ENCODE data around the gene LRPAP1. TPM values are rescaled to one million over a fixed set of nuclear protein-coding genes. Genes with fewer than 3 reads are reported as not detected.

LRPAP1 gene
- total RNA-seq, 1 experiment from 2014 or later: 90.8 TPM

DNA sequence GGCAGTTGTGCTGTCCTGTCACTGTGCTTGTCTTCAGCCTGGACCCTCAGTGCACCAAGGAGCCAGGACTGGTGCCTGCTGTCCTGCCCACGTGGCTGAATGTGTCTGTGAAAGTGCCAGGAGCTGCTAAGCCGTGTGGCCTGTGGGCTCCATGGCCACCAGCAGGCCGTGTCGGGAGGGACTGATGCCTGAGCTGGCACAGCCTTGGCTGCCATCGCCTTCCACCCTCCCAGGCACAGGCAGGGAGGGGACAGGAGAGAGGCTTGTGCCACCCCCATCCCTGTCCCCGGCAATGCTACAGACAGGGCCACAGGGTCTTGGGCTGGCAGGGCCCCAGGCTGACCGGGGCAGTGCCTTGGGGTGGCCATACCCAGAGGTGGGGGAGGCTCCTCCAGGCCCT is 44.4 kb downstream of the LRPAP1 start (continued):
- TF ChIP-seq ESRRA (CRISPR knock-in tag; IDR thresholded peaks at IDR 0.05; ENCODE audit: borderline replicate concordance) (no peak), ZNF263 (CRISPR knock-in tag; IDR thresholded peaks at IDR 0.05; ENCODE audit: low read depth) (no peak), RORB (CRISPR knock-in tag; IDR thresholded peaks at IDR 0.05) (no peak)

DNA sequence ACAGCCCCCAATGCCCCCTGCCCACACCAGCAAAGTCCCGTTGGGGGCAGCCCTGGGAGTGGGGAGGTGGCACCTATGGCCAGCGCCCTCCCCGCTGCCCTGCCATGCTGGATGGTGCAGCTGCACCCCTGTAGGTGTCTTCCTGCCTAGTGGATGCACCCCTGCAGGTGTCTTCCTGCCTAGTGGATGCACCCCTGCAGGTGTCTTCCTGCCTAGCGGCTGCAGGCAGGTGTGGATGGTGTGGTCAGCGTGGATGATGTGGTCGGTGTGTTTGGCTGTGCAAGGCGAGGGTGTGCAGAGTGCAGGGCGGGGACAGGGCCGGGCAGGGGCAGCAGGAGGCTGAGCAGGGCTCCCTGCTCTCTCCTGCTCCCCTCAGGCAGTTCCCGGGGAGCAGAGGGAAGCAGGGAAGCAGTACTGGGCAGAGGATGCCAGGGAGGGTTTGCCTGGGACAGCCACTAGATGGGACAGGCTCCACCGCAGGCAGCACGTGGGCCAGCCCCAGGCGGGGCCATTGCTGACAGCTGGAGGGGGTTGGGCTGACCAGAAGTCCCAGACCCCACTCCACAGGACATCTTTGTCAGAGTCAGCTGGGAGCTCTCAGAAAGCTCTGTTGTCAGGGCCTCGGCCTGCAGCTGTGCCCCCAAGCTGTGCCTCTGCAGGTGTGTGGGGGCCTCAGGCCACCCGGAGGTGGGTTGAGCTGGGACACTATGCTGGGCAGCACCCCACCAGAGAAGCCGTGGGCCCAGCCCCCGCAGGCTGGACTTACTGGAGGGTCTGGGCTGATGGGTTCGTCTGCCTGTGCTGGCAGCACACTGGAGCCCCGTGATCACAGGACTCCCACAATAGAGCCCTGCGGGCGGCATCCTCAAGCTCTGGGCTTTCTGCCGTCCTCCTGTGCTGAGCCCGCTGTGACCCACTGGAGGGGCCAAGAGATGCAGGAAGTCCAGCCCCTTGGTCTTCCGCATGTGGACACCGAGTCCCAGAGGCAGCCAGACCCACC is 45.4 kb downstream of the LRPAP1 start:
- no peak overlapping the region for H3K4me3 Mint-ChIP-seq
- DNase-seq (ENCODE audit: low spot score): no peak
- no peaks in the 10 kb centered on the region for H3K9me3 Mint-ChIP-seq
- H3K4me1 Mint-ChIP-seq: peaks cover 9% of the 10 kb centered on the region
- no peaks in the 10 kb centered on the region for H3K36me3 Mint-ChIP-seq
- peak; percentile 21 for ATAC-seq
- peaks cover 88% of the 10 kb centered on the region for H3K27me3 Mint-ChIP-seq (ENCODE audit: low read depth)
- peak; percentile 8; the same call in 1 of the 2 replicates for TF ChIP-seq ZNF121 (CRISPR knock-in tag; IDR thresholded peaks at IDR 0.05)
- no peak for TF ChIP-seq IRF2 (CRISPR knock-in tag; IDR thresholded peaks at IDR 0.05; ENCODE audit: borderline replicate concordance, low read depth)
- TF ChIP-seq, protein P1, sequence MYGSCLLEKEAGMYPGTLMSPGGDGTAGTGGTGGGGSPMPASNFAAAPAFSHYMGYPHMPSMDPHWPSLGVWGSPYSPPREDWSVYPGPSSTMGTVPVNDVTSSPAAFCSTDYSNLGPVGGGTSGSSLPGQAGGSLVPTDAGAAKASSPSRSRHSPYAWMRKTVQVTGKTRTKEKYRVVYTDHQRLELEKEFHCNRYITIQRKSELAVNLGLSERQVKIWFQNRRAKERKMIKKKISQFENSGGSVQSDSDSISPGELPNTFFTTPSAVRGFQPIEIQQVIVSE (CRISPR knock-in tag; IDR thresholded peaks at IDR 0.05; ENCODE audit: borderline replicate concordance): no peak
- TF ChIP-seq, protein P2, sequence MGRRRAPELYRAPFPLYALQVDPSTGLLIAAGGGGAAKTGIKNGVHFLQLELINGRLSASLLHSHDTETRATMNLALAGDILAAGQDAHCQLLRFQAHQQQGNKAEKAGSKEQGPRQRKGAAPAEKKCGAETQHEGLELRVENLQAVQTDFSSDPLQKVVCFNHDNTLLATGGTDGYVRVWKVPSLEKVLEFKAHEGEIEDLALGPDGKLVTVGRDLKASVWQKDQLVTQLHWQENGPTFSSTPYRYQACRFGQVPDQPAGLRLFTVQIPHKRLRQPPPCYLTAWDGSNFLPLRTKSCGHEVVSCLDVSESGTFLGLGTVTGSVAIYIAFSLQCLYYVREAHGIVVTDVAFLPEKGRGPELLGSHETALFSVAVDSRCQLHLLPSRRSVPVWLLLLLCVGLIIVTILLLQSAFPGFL (CRISPR knock-in tag; IDR thresholded peaks at IDR 0.05; ENCODE audit: borderline replicate concordance): no peak
- peak; percentile 98 for TF ChIP-seq ZNF423 (CRISPR knock-in tag; IDR thresholded peaks at IDR 0.05)
- TF ChIP-seq, protein P3, sequence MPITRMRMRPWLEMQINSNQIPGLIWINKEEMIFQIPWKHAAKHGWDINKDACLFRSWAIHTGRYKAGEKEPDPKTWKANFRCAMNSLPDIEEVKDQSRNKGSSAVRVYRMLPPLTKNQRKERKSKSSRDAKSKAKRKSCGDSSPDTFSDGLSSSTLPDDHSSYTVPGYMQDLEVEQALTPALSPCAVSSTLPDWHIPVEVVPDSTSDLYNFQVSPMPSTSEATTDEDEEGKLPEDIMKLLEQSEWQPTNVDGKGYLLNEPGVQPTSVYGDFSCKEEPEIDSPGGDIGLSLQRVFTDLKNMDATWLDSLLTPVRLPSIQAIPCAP (CRISPR knock-in tag; IDR thresholded peaks at IDR 0.05): no peak
- no peak for TF ChIP-seq TCF7 (CRISPR knock-in tag; IDR thresholded peaks at IDR 0.05; ENCODE audit: low read depth)
- ChIA-PET CTCF (interaction anchor here (1.2 kb wide), 2 partner anchors 9 to 28 kb away, joined by 3 read pairs; no protein-coding TSS in a partner anchor), POLR2A (no interaction called here)
- H3K27ac Mint-ChIP-seq: no peak overlapping the region

DNA sequence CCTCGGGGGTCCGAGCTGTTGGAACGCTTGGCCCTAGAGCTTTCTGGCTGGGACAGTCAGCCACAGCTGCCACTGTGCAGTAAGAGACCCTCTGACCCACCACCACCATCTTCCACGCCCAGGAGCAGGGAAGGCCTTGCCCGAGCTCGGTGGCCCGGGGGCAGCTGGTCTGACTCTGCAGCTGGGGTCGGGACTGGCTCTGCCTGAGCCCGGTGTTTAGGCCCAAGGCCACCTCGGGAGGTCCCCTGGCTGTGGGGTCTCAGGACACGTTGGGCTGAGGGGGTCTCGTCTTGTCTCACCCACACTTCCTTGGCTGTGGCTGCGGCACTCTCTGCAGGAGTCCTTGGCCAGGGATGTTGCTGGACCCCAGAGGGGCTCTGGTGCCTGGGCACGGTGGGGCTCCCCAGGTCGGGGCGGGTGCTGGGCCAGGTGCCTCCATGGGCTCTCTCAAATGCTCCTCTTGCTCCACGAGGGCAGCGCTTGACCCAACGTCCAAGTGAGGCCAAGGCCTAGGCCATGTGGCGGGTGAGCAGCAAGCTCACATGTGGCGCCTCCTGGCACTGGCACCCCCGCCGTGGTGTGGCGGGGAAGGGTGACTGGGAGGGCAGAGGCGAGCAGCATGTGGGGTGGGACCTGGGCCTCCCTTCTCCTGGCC is 46.2 kb downstream of the LRPAP1 start:
- no peak for ATAC-seq
- DNase-seq (ENCODE audit: low spot score): no peak
- no peak overlapping the region for H3K27ac Mint-ChIP-seq
- ChIA-PET POLR2A (no interaction called here), CTCF (interaction anchor here (0.9 to 1.9 kb wide), 3 partner anchors 19 to 167 kb away, joined by 4 to 6 read pairs (median 5); no protein-coding TSS in a partner anchor)
- no peaks in the 10 kb centered on the region for H3K9me3 Mint-ChIP-seq
- H3K36me3 Mint-ChIP-seq: no peaks in the 10 kb centered on the region
- peaks cover 17% of the 10 kb centered on the region for H3K4me1 Mint-ChIP-seq
- H3K27me3 Mint-ChIP-seq (ENCODE audit: low read depth): peaks cover 88% of the 10 kb centered on the region
- H3K4me3 Mint-ChIP-seq: no peak overlapping the region
- TF ChIP-seq, protein P4, sequence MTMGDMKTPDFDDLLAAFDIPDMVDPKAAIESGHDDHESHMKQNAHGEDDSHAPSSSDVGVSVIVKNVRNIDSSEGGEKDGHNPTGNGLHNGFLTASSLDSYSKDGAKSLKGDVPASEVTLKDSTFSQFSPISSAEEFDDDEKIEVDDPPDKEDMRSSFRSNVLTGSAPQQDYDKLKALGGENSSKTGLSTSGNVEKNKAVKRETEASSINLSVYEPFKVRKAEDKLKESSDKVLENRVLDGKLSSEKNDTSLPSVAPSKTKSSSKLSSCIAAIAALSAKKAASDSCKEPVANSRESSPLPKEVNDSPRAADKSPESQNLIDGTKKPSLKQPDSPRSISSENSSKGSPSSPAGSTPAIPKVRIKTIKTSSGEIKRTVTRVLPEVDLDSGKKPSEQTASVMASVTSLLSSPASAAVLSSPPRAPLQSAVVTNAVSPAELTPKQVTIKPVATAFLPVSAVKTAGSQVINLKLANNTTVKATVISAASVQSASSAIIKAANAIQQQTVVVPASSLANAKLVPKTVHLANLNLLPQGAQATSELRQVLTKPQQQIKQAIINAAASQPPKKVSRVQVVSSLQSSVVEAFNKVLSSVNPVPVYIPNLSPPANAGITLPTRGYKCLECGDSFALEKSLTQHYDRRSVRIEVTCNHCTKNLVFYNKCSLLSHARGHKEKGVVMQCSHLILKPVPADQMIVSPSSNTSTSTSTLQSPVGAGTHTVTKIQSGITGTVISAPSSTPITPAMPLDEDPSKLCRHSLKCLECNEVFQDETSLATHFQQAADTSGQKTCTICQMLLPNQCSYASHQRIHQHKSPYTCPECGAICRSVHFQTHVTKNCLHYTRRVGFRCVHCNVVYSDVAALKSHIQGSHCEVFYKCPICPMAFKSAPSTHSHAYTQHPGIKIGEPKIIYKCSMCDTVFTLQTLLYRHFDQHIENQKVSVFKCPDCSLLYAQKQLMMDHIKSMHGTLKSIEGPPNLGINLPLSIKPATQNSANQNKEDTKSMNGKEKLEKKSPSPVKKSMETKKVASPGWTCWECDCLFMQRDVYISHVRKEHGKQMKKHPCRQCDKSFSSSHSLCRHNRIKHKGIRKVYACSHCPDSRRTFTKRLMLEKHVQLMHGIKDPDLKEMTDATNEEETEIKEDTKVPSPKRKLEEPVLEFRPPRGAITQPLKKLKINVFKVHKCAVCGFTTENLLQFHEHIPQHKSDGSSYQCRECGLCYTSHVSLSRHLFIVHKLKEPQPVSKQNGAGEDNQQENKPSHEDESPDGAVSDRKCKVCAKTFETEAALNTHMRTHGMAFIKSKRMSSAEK (CRISPR knock-in tag; IDR thresholded peaks at IDR 0.05; ENCODE audit: borderline replicate concordance): no peak
- TF ChIP-seq, protein P5, sequence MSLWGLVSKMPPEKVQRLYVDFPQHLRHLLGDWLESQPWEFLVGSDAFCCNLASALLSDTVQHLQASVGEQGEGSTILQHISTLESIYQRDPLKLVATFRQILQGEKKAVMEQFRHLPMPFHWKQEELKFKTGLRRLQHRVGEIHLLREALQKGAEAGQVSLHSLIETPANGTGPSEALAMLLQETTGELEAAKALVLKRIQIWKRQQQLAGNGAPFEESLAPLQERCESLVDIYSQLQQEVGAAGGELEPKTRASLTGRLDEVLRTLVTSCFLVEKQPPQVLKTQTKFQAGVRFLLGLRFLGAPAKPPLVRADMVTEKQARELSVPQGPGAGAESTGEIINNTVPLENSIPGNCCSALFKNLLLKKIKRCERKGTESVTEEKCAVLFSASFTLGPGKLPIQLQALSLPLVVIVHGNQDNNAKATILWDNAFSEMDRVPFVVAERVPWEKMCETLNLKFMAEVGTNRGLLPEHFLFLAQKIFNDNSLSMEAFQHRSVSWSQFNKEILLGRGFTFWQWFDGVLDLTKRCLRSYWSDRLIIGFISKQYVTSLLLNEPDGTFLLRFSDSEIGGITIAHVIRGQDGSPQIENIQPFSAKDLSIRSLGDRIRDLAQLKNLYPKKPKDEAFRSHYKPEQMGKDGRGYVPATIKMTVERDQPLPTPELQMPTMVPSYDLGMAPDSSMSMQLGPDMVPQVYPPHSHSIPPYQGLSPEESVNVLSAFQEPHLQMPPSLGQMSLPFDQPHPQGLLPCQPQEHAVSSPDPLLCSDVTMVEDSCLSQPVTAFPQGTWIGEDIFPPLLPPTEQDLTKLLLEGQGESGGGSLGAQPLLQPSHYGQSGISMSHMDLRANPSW (CRISPR knock-in tag; conservative IDR thresholded peaks at IDR 0.05; ENCODE audit: low read depth): no peak
- no peak for TF ChIP-seq FOXP1 (CRISPR knock-in tag; IDR thresholded peaks at IDR 0.05; ENCODE audit: borderline replicate concordance)
- TF ChIP-seq NFE2L1 (CRISPR knock-in tag; IDR thresholded peaks at IDR 0.05): no peak
- TF ChIP-seq, protein P6, sequence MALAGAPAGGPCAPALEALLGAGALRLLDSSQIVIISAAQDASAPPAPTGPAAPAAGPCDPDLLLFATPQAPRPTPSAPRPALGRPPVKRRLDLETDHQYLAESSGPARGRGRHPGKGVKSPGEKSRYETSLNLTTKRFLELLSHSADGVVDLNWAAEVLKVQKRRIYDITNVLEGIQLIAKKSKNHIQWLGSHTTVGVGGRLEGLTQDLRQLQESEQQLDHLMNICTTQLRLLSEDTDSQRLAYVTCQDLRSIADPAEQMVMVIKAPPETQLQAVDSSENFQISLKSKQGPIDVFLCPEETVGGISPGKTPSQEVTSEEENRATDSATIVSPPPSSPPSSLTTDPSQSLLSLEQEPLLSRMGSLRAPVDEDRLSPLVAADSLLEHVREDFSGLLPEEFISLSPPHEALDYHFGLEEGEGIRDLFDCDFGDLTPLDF (CRISPR knock-in tag; IDR thresholded peaks at IDR 0.05): no peak
- TF ChIP-seq, protein P7, sequence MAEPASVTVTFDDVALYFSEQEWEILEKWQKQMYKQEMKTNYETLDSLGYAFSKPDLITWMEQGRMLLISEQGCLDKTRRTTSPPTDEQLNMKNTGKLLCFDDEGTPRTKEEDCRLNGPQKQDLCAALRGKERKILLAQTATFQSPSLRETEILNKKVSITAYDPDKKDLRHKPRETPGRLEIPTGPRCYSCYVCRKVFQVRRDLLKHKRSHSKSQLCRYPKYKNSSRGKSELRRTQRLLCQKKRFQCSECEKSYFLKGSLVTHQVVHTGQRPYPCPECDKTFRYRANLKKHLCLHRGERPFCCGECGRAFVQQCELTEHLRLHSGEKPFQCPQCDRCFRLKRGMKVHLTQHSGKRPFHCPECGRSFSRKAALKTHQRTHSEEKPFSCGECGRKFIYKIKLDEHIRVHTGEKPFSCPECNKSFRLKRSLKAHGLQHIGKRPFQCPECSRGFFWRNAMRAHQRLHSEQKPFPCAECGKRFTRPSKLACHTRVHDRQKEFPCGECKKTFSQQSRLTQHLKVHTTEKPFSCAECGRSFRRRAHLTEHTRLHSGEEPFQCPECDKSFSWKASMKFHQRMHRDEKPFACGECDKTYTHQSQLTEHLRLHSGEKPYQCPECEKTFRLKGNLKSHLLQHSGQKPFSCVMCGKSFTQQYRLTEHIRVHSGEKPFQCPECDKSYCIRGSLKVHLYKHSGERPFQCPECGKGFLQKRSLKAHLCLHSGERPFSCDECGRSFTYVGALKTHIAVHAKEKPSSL (CRISPR knock-in tag; conservative IDR thresholded peaks at IDR 0.05): no peak
- TF ChIP-seq RORB (CRISPR knock-in tag; IDR thresholded peaks at IDR 0.05): no peak
